Measurements from ENCODE around the gene IL16.
"Not testable (repeated sequence)": the region's sequence is repeated elsewhere in the genome, so short reads cannot be mapped to it uniquely, and the experiment has no call there.

Gene IL16

GRCh38 chr15:81346611-81347010 lies 149.9 kb downstream of the IL16 start:
- DNase-seq: no peak

GRCh38 chr15:81347910-81348309 lies 151.2 kb downstream of the IL16 start:
- DNase-seq: no peak

GRCh38 chr15:81348691-81349090 lies 152.0 kb downstream of the IL16 start:
- DNase-seq: not testable (repeated sequence)

- DNase-seq: no peak
Observed at GRCh38 chr15:81349271-81349670, 152.6 kb downstream of the IL16 start.

GRCh38 chr15:81351651-81352050 lies 155.0 kb downstream of the IL16 start:
- DNase-seq: no peak

GRCh38 chr15:81356252-81356651 lies 159.6 kb downstream of the IL16 start:
- no peak for DNase-seq

- DNase-seq: no peak
Observed at GRCh38 chr15:81357180-81357686, 160.6 kb downstream of the IL16 start.

GRCh38 chr15:81358248-81358647 lies 161.6 kb downstream of the IL16 start:
- DNase-seq: no peak

- no peak for DNase-seq
Observed at GRCh38 chr15:81360491-81360890, 163.8 kb downstream of the IL16 start.

- no peak for DNase-seq
Observed at GRCh38 chr15:81361891-81362290, 165.2 kb downstream of the IL16 start.

- DNase-seq: no peak
Observed at GRCh38 chr15:81362790-81363189, 166.1 kb downstream of the IL16 start.

- DNase-seq: no peak
Observed at GRCh38 chr15:81363276-81363675, 166.6 kb downstream of the IL16 start.

Data from activated naive CD4-positive, alpha-beta T cell (primary cell).